Mucosa of rectum (tissue), 2 donors: ENCODE data around the gene TSPAN18.

Source experiments
- H3K27ac ChIP-seq, 2 donors: one replicate each; pipeline ENCODE4 v1.7.0; 2013; ENCODE audit warnings: inconsistent platforms in 2 of 2, low read depth in 2 of 2, low read length in 2 of 2
- H3K27me3 ChIP-seq, 2 donors: one replicate each; pipeline ENCODE4 v1.7.0; 2013; ENCODE audit warnings: low read length in 2 of 2; ENCODE audit not compliant: control insufficient read depth in 2 of 2, insufficient read depth in 2 of 2
- H3K36me3 ChIP-seq, 2 donors: one replicate each; pipeline ENCODE4 v1.7.0; 2013; ENCODE audit warnings: low read length in 2 of 2; ENCODE audit not compliant: control insufficient read depth in 2 of 2, insufficient read depth in 2 of 2
- H3K4me1 ChIP-seq, 2 donors: one replicate each; pipeline ENCODE4 v1.7.0; 2013; ENCODE audit warnings: low read length in 2 of 2, mild to moderate bottlenecking in 1 of 2; ENCODE audit not compliant: control insufficient read depth in 2 of 2, insufficient read depth in 2 of 2
- H3K4me3 ChIP-seq, 2 donors: one replicate each; pipeline ENCODE4 v1.7.0; 2013; ENCODE audit warnings: low read length in 2 of 2
- H3K9ac ChIP-seq, 2 donors: one replicate each; pipeline ENCODE4 v1.7.0; 2013; ENCODE audit warnings: low read length in 2 of 2, low read depth in 1 of 2, mild to moderate bottlenecking in 1 of 2
- H3K9me3 ChIP-seq, 2 donors: one replicate each; pipeline ENCODE4 v1.7.0; 2013; ENCODE audit warnings: low read length in 2 of 2; ENCODE audit not compliant: control insufficient read depth in 2 of 2
- donor health status: healthy.
- donor health status: Normal muscosa, but diverticular disease.

The TSPAN18 gene

GRCh38 chr11:44808053-44808753, 81.4 kb downstream of the TSPAN18 start:
- Histone ChIP-seq H3K4me1 (no peaks in the 10 kb centered on the region), H3K4me3 (no peak overlapping the region), H3K36me3 (no peaks in the 10 kb centered on the region)

GRCh38 chr11:44809283-44809682, 82.5 kb downstream of the TSPAN18 start:
- Histone ChIP-seq H3K9ac (no peak overlapping the region), H3K27me3 (no peaks in the 10 kb centered on the region), H3K27ac (no peak overlapping the region), H3K36me3 (no peaks in the 10 kb centered on the region), H3K4me1 (no peaks in the 10 kb centered on the region), H3K9me3 (no peaks in the 10 kb centered on the region), H3K4me3 (no peak overlapping the region)

More at GRCh38 chr11:44808053-44808753, 81.4 kb downstream of the TSPAN18 start:
- Histone ChIP-seq H3K9me3 (no peaks in the 10 kb centered on the region), H3K27ac (no peak overlapping the region), H3K9ac (no peak overlapping the region), H3K27me3 (no peaks in the 10 kb centered on the region)

- H3K4me3 ChIP-seq: no peak overlapping the region
- no peak overlapping the region for H3K9ac ChIP-seq
- H3K27me3 ChIP-seq: no peaks in the 10 kb centered on the region
- H3K36me3 ChIP-seq: no peaks in the 10 kb centered on the region
- no peaks in the 10 kb centered on the region for H3K4me1 ChIP-seq
- H3K27ac ChIP-seq: no peak overlapping the region
- H3K9me3 ChIP-seq: no peaks in the 10 kb centered on the region
These were observed 85.2 kb downstream of the TSPAN18 start for GRCh38 chr11:44811841-44812448.

- Histone ChIP-seq H3K27ac (no peak overlapping the region), H3K9me3 (no peaks in the 10 kb centered on the region), H3K4me1 (no peaks in the 10 kb centered on the region), H3K36me3 (no peaks in the 10 kb centered on the region), H3K27me3 (no peaks in the 10 kb centered on the region), H3K9ac (no peak overlapping the region), H3K4me3 (no peak overlapping the region)
These were observed 86.2 kb downstream of the TSPAN18 start for GRCh38 chr11:44812971-44813370.

GRCh38 chr11:44813401-44813800, 86.6 kb downstream of the TSPAN18 start:
- no peaks in the 10 kb centered on the region for H3K4me1 ChIP-seq
- no peak overlapping the region for H3K9ac ChIP-seq
- H3K36me3 ChIP-seq: no peaks in the 10 kb centered on the region
- H3K9me3 ChIP-seq: no peaks in the 10 kb centered on the region
- H3K27me3 ChIP-seq: no peaks in the 10 kb centered on the region
- no peak overlapping the region for H3K4me3 ChIP-seq
- H3K27ac ChIP-seq: no peak overlapping the region

GRCh38 chr11:44814881-44815592, 88.3 kb downstream of the TSPAN18 start:
- H3K4me1 ChIP-seq: no peaks in the 10 kb centered on the region
- no peaks in the 10 kb centered on the region for H3K36me3 ChIP-seq
- no peaks in the 10 kb centered on the region for H3K27me3 ChIP-seq
- no peaks in the 10 kb centered on the region for H3K9me3 ChIP-seq
- no peak overlapping the region for H3K27ac ChIP-seq
- no peak overlapping the region for H3K4me3 ChIP-seq
- H3K9ac ChIP-seq: no peak overlapping the region

GRCh38 chr11:44815917-44816456, 89.2 kb downstream of the TSPAN18 start:
- Histone ChIP-seq H3K27ac (no peak overlapping the region), H3K9ac (no peak overlapping the region), H3K4me3 (no peak overlapping the region), H3K27me3 (no peaks in the 10 kb centered on the region), H3K4me1 (no peaks in the 10 kb centered on the region), H3K36me3 (no peaks in the 10 kb centered on the region), H3K9me3 (no peaks in the 10 kb centered on the region)

- H3K27ac ChIP-seq: no peak overlapping the region
- no peaks in the 10 kb centered on the region for H3K4me1 ChIP-seq
- H3K4me3 ChIP-seq: no peak overlapping the region
- H3K27me3 ChIP-seq: no peaks in the 10 kb centered on the region
- H3K9ac ChIP-seq: no peak overlapping the region
- no peaks in the 10 kb centered on the region for H3K9me3 ChIP-seq
- H3K36me3 ChIP-seq: no peaks in the 10 kb centered on the region
These were observed 90.0 kb downstream of the TSPAN18 start for GRCh38 chr11:44816761-44817160.

- H3K4me1 ChIP-seq: no peaks in the 10 kb centered on the region
- H3K9ac ChIP-seq: no peak overlapping the region
- no peaks in the 10 kb centered on the region for H3K36me3 ChIP-seq
- no peak overlapping the region for H3K4me3 ChIP-seq
- no peaks in the 10 kb centered on the region for H3K27me3 ChIP-seq
- H3K9me3 ChIP-seq: no peaks in the 10 kb centered on the region
- no peak overlapping the region for H3K27ac ChIP-seq
These were observed 90.6 kb downstream of the TSPAN18 start for GRCh38 chr11:44817207-44817949.
